IgD-negative memory B cell (primary cell): Measurements from ENCODE around the gene CFAP77. TPM values are rescaled to one million over a fixed set of nuclear protein-coding genes. Genes with fewer than 3 reads are reported as not detected.

Source experiments
- H3K27ac Mint-ChIP-seq, 3 donors: one replicate each; pipeline ENCODE4 v1.8.0; 2020 to 2022; ENCODE audit warnings: mild to moderate bottlenecking in 3 of 3, mixed read lengths in 3 of 3, moderate library complexity in 1 of 3
- H3K27me3 Mint-ChIP-seq: one replicate; pipeline ENCODE4 v1.8.0; 2021; ENCODE audit warnings: mixed read lengths
- H3K36me3 Mint-ChIP-seq: one replicate; pipeline ENCODE4 v1.8.0; 2020; ENCODE audit warnings: mild to moderate bottlenecking, mixed read lengths
- H3K4me1 Mint-ChIP-seq, 3 donors: one replicate each; pipeline ENCODE4 v1.8.0; 2020 to 2022; ENCODE audit warnings: mixed read lengths in 3 of 3, mild to moderate bottlenecking in 1 of 3
- H3K4me3 Mint-ChIP-seq, 4 donors: one replicate each; pipeline ENCODE4 v1.8.0; 2020 to 2022; ENCODE audit warnings: mild to moderate bottlenecking in 4 of 4, mixed read lengths in 4 of 4, moderate library complexity in 3 of 4
- H3K9me3 Mint-ChIP-seq, 3 donors: one replicate each; pipeline ENCODE4 v1.8.0; 2020 to 2021; ENCODE audit warnings: mixed read lengths in 3 of 3, mild to moderate bottlenecking in 1 of 3
- polyA plus RNA-seq: library from polyadenylated mRNA; unstranded; fragments of 300-500 nt; fragmentation: Illumina TruSeq; gene quantifications from one replicate; pipeline ENCODE4 v1.2.3, GENCODE V29; 2021

The CFAP77 gene
- polyA plus RNA-seq, 1 donor from 2014 or later: not detected

DNA sequence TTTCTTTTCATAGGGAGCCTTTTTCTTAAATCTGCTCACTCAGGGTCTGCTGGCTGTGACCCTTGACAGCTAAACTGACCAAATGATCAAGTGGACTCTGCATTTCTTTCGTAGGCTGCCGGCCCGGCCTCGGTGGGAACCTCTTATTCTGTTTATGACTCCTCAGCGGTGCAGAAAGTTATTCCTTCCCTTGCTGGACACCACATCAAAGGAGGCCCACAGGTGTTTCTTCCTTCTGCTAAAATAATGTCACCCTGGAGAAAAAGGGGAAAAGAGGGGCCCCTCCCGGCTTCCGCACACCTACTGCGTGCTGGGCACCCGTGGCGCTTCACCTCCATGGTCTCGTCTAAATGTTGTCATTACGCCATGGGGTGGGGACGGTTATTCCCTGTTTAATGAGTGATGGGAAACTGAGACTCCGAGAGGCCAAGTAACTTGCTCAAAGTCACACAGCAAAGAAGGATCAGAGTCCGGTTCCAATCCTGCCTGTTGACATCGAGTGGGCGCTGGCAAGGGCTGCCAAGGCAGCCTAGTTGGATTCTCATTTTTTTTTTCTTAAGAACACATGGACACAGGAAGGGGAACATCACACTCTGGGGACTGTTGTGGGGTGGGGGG lies 72.3 kb downstream of the CFAP77 start:
- peaks cover 23% of the 10 kb centered on the region for H3K27me3 Mint-ChIP-seq
- no peaks in the 10 kb centered on the region for H3K9me3 Mint-ChIP-seq
- no peaks in the 10 kb centered on the region for H3K36me3 Mint-ChIP-seq
- H3K27ac Mint-ChIP-seq: no peak overlapping the region
- H3K4me1 Mint-ChIP-seq: peaks cover 0 to 5% (median 3%) of the 10 kb centered on the region in 3 donors
- H3K4me3 Mint-ChIP-seq: no peak overlapping the region

DNA sequence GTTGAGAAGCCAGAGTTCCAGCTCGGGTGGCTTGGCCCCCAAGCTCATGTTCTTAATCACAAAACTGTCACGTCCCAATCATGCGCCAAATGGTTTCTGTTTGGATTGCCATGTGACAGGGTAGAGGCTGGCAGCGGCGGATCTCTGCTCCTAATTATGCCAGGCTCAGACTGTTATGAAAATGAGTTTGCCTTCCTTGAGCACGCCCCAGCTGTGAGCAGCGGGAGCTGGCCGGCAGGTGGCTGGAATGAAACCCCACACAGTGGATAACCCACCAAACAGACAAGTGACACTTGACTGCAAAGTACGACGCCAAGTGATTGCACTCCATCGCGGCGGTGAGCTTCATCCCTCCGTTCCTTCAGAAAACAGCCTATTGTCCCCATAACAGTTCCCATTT lies 75.4 kb downstream of the CFAP77 start:
- H3K27ac Mint-ChIP-seq: no peak overlapping the region
- H3K27me3 Mint-ChIP-seq: peaks cover 50% of the 10 kb centered on the region
- no peaks in the 10 kb centered on the region for H3K9me3 Mint-ChIP-seq
- peaks cover 4 to 7% (median 6%) of the 10 kb centered on the region in 3 donors for H3K4me1 Mint-ChIP-seq
- no peak overlapping the region for H3K4me3 Mint-ChIP-seq
- no peaks in the 10 kb centered on the region for H3K36me3 Mint-ChIP-seq

DNA sequence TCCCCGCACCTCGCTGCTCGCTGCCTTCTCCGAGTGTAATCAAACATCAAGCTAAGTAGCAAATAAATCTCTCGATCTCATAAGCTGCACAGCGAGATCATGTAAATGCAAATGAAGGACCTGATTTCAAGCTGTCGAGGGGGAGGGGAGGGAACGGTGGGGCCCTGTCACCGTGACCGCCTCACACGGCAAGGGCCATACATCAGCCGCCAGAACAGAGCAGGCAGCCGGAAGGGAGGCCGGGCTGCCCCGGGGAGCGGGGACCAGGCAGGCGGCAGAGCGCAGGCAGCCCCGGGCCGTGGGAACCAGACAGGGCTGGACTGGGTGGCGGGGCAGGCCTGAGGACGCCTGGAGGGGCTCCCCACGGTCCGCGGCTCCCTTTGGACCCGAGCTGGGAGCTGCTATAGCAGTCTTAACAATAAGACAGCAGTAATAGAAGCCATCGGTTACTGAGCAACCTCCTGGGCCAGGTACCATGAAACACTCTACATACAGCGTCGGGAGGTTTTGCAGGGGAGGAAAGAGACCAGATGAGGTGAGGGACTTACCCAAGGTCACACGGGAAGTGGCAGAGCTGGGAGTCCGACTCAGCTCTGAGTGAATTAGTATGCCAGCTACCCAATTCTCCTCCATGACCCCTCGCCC lies 76.8 kb downstream of the CFAP77 start:
- peak overlapping the region in 2 of 4 donors; percentile 12 to 79 for H3K4me3 Mint-ChIP-seq
- H3K4me1 Mint-ChIP-seq: peaks cover 2 to 7% (median 4%) of the 10 kb centered on the region in 3 donors
- no peaks in the 10 kb centered on the region for H3K9me3 Mint-ChIP-seq
- H3K27ac Mint-ChIP-seq: no peak overlapping the region
- H3K27me3 Mint-ChIP-seq: peaks cover 57% of the 10 kb centered on the region
- no peaks in the 10 kb centered on the region for H3K36me3 Mint-ChIP-seq

DNA sequence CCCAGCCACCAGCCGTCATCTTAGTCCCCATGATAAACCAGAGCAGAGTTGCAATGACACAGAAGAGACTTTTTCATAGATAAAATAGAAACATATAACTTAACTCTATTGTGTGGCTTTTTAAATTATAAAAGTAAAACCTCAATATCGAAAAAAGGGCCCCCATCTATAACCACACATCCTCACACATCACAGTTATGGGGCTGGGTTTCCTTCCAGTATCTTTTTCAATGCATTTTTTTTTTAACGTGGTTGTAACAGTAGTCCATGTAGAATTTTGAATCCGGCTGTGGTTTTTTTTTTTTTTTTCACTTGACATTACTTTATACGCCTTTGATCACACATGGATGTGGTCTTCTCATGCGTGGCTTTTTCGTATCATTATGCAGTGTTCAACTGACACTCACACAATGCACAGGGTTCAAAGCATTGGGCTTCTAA lies 77.4 kb downstream of the CFAP77 start:
- Mint-ChIP-seq H3K4me1 (peaks cover 2 to 7% (median 4%) of the 10 kb centered on the region in 3 donors), H3K9me3 (no peaks in the 10 kb centered on the region), H3K27ac (peak overlapping the region in 2 of 3 donors; percentile 6 to 62), H3K36me3 (no peaks in the 10 kb centered on the region), H3K4me3 (peak overlapping the region in 2 of 4 donors; percentile 12 to 54), H3K27me3 (peaks cover 57% of the 10 kb centered on the region)

DNA sequence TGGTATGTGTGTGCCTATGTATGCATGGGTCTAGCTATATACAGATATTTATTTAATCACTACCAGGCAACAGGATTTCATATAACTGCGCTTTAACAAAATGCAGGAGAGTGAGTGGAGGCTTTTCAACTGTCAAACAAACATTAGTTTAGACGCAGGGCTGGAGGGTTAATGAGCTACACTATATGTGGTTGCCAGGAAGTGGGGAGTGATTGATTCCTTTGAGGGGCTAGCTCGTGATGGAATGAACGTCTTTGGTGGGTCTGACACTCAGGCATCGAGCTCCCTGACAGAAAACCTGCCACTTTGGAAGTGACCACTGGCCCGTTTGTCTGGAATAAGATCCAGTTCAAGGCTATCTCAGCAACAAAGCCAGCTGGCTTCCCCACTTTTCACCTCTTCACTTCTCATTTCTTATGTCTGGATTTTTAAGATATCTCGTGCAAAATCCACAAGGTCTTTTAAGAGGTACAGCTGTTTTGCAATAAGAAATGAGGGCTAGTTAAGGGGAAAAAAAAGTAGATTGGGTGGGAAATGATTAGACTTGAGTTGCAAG lies 78.0 kb downstream of the CFAP77 start:
- peaks cover 2 to 7% (median 4%) of the 10 kb centered on the region in 3 donors for H3K4me1 Mint-ChIP-seq
- no peak overlapping the region for H3K4me3 Mint-ChIP-seq
- no peaks in the 10 kb centered on the region for H3K36me3 Mint-ChIP-seq
- no peaks in the 10 kb centered on the region for H3K9me3 Mint-ChIP-seq
- peaks cover 56% of the 10 kb centered on the region for H3K27me3 Mint-ChIP-seq
- H3K27ac Mint-ChIP-seq: no peak overlapping the region

DNA sequence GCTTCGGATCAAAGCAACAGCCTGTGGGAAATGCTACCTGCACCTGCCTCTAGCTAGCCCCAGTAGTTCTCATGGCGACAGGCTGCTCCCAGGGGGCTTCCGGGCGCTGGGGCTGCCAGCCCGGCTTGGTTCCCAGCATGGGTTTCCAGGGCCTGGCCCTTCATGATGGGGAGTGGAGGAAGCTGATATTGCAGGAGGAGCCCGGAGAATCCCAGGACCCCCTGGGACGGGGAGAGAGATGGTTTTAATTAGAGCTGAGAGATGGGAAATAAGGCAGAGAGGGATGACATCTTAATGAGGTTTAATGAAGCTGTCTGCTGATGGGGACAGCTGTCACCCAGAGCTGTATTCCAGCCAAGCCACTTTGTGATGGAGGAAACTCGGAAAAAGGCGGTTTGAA lies 78.6 kb downstream of the CFAP77 start:
- peaks cover under 1% of the 10 kb centered on the region for H3K36me3 Mint-ChIP-seq
- no peak overlapping the region for H3K4me3 Mint-ChIP-seq
- H3K4me1 Mint-ChIP-seq: peaks cover 2 to 7% (median 4%) of the 10 kb centered on the region in 3 donors
- H3K27me3 Mint-ChIP-seq: peaks cover 52% of the 10 kb centered on the region
- H3K27ac Mint-ChIP-seq: no peak overlapping the region
- H3K9me3 Mint-ChIP-seq: no peaks in the 10 kb centered on the region

DNA sequence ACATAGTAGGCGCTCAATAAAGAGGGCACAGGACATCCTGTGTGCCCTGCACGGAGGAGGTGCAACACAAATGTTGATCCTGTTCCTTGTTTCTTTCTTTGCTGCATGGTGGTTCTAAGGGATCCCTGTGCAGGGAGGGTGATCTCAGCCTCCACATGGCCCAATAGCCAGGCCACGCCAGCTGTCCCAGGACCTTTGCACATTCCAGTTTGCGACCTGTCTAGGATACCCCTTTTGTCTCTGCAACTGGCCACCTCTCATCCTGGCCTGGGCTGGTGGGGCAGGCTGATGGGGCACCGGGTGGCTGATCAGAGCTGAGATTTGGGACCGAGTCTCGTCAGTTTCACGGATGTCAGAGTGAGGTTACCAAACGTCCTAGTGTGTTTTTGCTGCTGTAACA lies 79.5 kb downstream of the CFAP77 start:
- Mint-ChIP-seq H3K4me3 (no peak overlapping the region), H3K27me3 (peaks cover 51% of the 10 kb centered on the region), H3K27ac (no peak overlapping the region), H3K9me3 (peaks cover 0 to 2% (median 0%) of the 10 kb centered on the region in 3 donors), H3K4me1 (peaks cover 2 to 7% (median 4%) of the 10 kb centered on the region in 3 donors), H3K36me3 (peaks cover 1% of the 10 kb centered on the region)

DNA sequence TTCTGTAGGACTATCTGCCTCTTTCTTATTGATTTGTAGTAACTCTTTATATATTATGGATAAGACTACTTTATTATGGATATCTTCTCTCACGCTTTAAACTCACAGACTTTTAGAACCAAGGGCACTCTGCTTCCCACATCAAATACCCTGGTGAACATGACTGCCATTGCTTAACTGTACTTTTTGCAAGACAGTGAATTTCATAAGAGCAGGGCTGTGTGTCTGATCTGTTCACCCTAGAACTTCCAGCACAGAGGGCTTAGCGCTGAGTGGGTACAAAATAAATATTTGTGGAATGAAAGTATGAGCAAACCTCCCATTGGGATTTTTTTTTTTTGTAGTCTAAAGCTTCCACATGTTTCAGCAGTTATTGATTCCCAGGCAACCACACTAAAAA lies 84.8 kb downstream of the CFAP77 start:
- Mint-ChIP-seq H3K27ac (no peak overlapping the region), H3K4me1 (no peaks in the 10 kb centered on the region), H3K4me3 (no peak overlapping the region), H3K9me3 (peaks cover 0 to 5% (median 2%) of the 10 kb centered on the region in 3 donors), H3K27me3 (peaks cover 12% of the 10 kb centered on the region), H3K36me3 (peaks cover 1% of the 10 kb centered on the region)

- no peak overlapping the region for H3K27ac Mint-ChIP-seq
- H3K4me3 Mint-ChIP-seq: no peak overlapping the region
- H3K27me3 Mint-ChIP-seq: peaks cover 5% of the 10 kb centered on the region
- peaks cover 0 to 5% (median 2%) of the 10 kb centered on the region in 3 donors for H3K9me3 Mint-ChIP-seq
- peaks cover 4% of the 10 kb centered on the region for H3K36me3 Mint-ChIP-seq
- no peaks in the 10 kb centered on the region for H3K4me1 Mint-ChIP-seq
Observed at GRCh38 chr9:132497731-132498130, 87.7 kb downstream of the CFAP77 start.

DNA sequence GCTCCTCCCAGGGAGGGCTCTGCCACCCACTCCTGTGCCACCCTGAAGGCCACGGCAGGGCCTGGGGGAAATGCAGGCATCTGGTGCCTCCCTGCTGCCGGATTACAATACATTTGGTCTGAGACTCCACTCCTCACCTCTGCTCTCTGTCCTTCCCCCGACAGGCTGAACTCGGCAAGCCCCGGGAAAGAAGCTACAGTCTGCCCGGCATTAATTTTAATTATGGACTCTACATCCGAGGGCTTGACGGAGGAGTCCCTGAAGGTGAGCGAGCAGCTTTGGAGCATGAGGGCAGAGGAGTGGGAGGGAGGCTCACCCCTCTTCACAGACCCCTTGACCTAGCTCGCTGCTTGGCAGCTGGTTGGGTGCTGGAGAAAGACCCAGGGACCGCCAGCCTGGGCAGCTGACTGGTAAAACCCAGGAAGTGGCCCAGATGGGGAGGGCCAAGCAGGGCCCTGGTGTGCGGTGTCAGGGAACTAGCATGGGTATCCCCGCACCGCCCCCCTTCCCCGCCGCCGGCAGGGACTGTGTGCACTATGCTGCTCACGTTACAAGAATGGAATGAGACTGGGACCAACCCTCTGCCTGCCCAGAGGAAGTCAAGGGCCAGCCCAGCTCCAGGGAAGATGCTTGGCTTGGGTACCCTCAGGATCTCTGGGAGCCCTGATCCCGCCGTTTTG lies 88.7 kb downstream of the CFAP77 start:
- H3K4me1 Mint-ChIP-seq: no peaks in the 10 kb centered on the region
- peaks cover 3% of the 10 kb centered on the region for H3K36me3 Mint-ChIP-seq
- H3K27ac Mint-ChIP-seq: no peak overlapping the region
- H3K27me3 Mint-ChIP-seq: peaks cover 6% of the 10 kb centered on the region
- H3K4me3 Mint-ChIP-seq: no peak overlapping the region
- H3K9me3 Mint-ChIP-seq: peaks cover 0 to 5% (median 2%) of the 10 kb centered on the region in 3 donors

GRCh38 chr9:132499251-132499650 lies 89.2 kb downstream of the CFAP77 start:
- Mint-ChIP-seq H3K27ac (no peak overlapping the region), H3K36me3 (peaks cover 3% of the 10 kb centered on the region), H3K4me3 (no peak overlapping the region), H3K9me3 (peaks cover 0 to 5% (median 2%) of the 10 kb centered on the region in 3 donors), H3K27me3 (peaks cover 9% of the 10 kb centered on the region), H3K4me1 (no peaks in the 10 kb centered on the region)

DNA sequence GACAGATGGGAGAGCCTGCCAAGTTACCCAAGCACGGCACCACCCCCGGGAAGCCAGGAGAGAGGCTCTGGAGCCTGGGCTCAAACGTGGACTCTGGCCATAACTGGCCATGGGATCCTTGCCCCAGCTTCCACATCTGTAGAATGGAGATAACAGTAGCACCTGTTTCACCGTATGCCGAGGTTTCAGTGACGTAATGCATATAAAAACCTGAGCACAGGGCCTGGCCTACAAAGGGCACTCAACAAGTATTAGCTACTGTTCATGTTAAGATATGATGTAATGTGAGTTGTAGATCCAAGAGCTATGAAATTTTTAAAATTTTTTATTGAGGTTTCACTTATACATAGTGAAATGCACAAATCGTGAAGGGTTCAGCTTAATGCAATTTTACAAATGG lies 90.2 kb downstream of the CFAP77 start:
- Mint-ChIP-seq H3K27me3 (peaks cover 9% of the 10 kb centered on the region), H3K4me1 (no peaks in the 10 kb centered on the region), H3K9me3 (peaks cover 0 to 5% (median 0%) of the 10 kb centered on the region in 3 donors), H3K36me3 (peaks cover 3% of the 10 kb centered on the region), H3K4me3 (no peak overlapping the region), H3K27ac (no peak overlapping the region)

GRCh38 chr9:132502480-132502879 lies 92.5 kb downstream of the CFAP77 start:
- Mint-ChIP-seq H3K27me3 (peaks cover 9% of the 10 kb centered on the region), H3K27ac (no peak overlapping the region), H3K4me3 (no peak overlapping the region), H3K36me3 (peaks cover 3% of the 10 kb centered on the region), H3K9me3 (no peaks in the 10 kb centered on the region), H3K4me1 (peaks cover under 1 to 3% (median 2%) of the 10 kb centered on the region in 3 donors)

DNA sequence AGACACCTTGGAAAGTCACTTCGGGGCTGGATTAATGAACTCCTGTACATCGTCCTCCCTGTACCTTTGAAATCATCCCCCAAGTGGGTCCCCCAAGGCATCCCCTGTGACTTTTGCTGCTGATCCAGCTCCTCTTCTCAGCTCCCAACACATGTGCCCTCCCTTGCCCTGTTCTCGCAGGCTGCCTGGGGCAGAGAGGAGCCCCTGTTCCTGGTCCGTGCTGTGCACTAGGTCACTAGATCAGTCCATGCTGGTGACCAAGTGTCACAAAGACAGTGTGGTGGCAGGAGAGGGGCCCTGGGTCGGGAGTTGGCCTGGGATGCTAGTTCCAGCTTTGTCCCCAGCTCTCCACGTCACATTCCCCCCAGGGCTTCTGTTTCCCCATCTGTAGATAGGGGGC lies 93.1 kb downstream of the CFAP77 start:
- H3K27ac Mint-ChIP-seq: no peak overlapping the region
- H3K9me3 Mint-ChIP-seq: no peaks in the 10 kb centered on the region
- H3K36me3 Mint-ChIP-seq: peaks cover 3% of the 10 kb centered on the region
- H3K4me3 Mint-ChIP-seq: no peak overlapping the region
- peaks cover 5 to 6% (median 5%) of the 10 kb centered on the region in 3 donors for H3K4me1 Mint-ChIP-seq
- peaks cover 7% of the 10 kb centered on the region for H3K27me3 Mint-ChIP-seq

- no peak overlapping the region for H3K27ac Mint-ChIP-seq
- H3K4me3 Mint-ChIP-seq: no peak overlapping the region
- H3K36me3 Mint-ChIP-seq: peaks cover 3% of the 10 kb centered on the region
- H3K4me1 Mint-ChIP-seq: peaks cover 5 to 6% (median 5%) of the 10 kb centered on the region in 3 donors
- peaks cover 6% of the 10 kb centered on the region for H3K27me3 Mint-ChIP-seq
- H3K9me3 Mint-ChIP-seq: no peaks in the 10 kb centered on the region
Observed at GRCh38 chr9:132504488-132504887, 94.5 kb downstream of the CFAP77 start.
